ENCODE data around the gene RALGAPA1. TPM values are rescaled to one million over a fixed set of nuclear protein-coding genes. Genes with fewer than 3 reads are reported as not detected.
"Not testable (repeated sequence)": the region's sequence is repeated elsewhere in the genome, so short reads cannot be mapped to it uniquely, and the experiment has no call there.

The RALGAPA1 gene
- total RNA-seq, 1 donor, result 80.0 TPM

GRCh38 chr14:35826952-35827416 lies 17.9 kb upstream of the RALGAPA1 start:
- Histone ChIP-seq H3K4me1 (ENCODE audit: insufficient read depth, low read length) (peaks cover 4% of the 10 kb centered on the region), H3K9me3 (ENCODE audit: low read depth, low read length) (no peaks in the 10 kb centered on the region), H3K27me3 (ENCODE audit: insufficient read depth, low read length) (no peaks in the 10 kb centered on the region), H3K4me3 (ENCODE audit: low read length) (peak overlapping the region; percentile 98)

- H3K4me1 ChIP-seq (ENCODE audit: insufficient read depth, low read length), result peaks cover 4% of the 10 kb centered on the region
- peak within 1 kb of the TSS; percentile 98 for H3K4me3 ChIP-seq (ENCODE audit: low read length)
- no peaks in the 10 kb centered on the region for H3K9me3 ChIP-seq (ENCODE audit: low read depth, low read length)
These were observed 17.3 kb upstream of the RALGAPA1 start, which contains the start of gene BRMS1L for GRCh38 chr14:35826218-35826951. Gene BRMS1L (plus strand): TSS chr14:35826338. CDS start chr14:35826517, 179 bp downstream.

GRCh38 chr14:35825968-35826217 lies 16.8 kb upstream of the RALGAPA1 start:
- H3K27me3 ChIP-seq (ENCODE audit: insufficient read depth, low read length), result no peaks in the 10 kb centered on the region
- H3K4me1 ChIP-seq (ENCODE audit: insufficient read depth, low read length), result peaks cover 4% of the 10 kb centered on the region
- H3K4me3 ChIP-seq (ENCODE audit: low read length), result peak overlapping the region; percentile 98
- H3K9me3 ChIP-seq (ENCODE audit: low read depth, low read length), result no peaks in the 10 kb centered on the region

More at GRCh38 chr14:35826218-35826951, 17.3 kb upstream of the RALGAPA1 start, which contains the start of gene BRMS1L:
- H3K27me3 ChIP-seq (ENCODE audit: insufficient read depth, low read length), result no peaks in the 10 kb centered on the region

- not testable (repeated sequence) for H3K4me1 ChIP-seq (ENCODE audit: insufficient read depth, low read length); H3K27me3 ChIP-seq (ENCODE audit: insufficient read depth, low read length)
These were observed 15.5 kb upstream of the RALGAPA1 start for GRCh38 chr14:35824446-35825165.

GRCh38 chr14:35822501-35822900 lies 13.4 kb upstream of the RALGAPA1 start:
- no peak overlapping the region for H3K4me3 ChIP-seq (ENCODE audit: low read length)
- H3K27me3 ChIP-seq (ENCODE audit: insufficient read depth, low read length), result no peaks in the 10 kb centered on the region
- peaks cover 4% of the 10 kb centered on the region for H3K4me1 ChIP-seq (ENCODE audit: insufficient read depth, low read length)
- no peaks in the 10 kb centered on the region for H3K9me3 ChIP-seq (ENCODE audit: low read depth, low read length)

More at GRCh38 chr14:35824446-35825165, 15.5 kb upstream of the RALGAPA1 start:
- H3K9me3 ChIP-seq (ENCODE audit: low read depth, low read length); H3K4me3 ChIP-seq (ENCODE audit: low read length): not testable (repeated sequence)

- Histone ChIP-seq H3K4me3 (ENCODE audit: low read length) (no peak overlapping the region), H3K4me1 (ENCODE audit: insufficient read depth, low read length) (peaks cover under 1% of the 10 kb centered on the region), H3K9me3 (ENCODE audit: low read depth, low read length) (no peaks in the 10 kb centered on the region), H3K27me3 (ENCODE audit: insufficient read depth, low read length) (no peaks in the 10 kb centered on the region)
These were observed 12.7 kb upstream of the RALGAPA1 start for GRCh38 chr14:35821564-35822411.

GRCh38 chr14:35819591-35820540 lies 10.8 kb upstream of the RALGAPA1 start:
- no peaks in the 10 kb centered on the region for H3K9me3 ChIP-seq (ENCODE audit: low read depth, low read length)
- H3K4me3 ChIP-seq (ENCODE audit: low read length), result no peak overlapping the region
- H3K27me3 ChIP-seq (ENCODE audit: insufficient read depth, low read length), result no peaks in the 10 kb centered on the region
- no peaks in the 10 kb centered on the region for H3K4me1 ChIP-seq (ENCODE audit: insufficient read depth, low read length)

- no peaks in the 10 kb centered on the region for H3K4me1 ChIP-seq (ENCODE audit: insufficient read depth, low read length)
- H3K9me3 ChIP-seq (ENCODE audit: low read depth, low read length), result no peaks in the 10 kb centered on the region
- H3K27me3 ChIP-seq (ENCODE audit: insufficient read depth, low read length), result no peaks in the 10 kb centered on the region
- H3K4me3 ChIP-seq (ENCODE audit: low read length), result no peak overlapping the region
These were observed 9.4 kb upstream of the RALGAPA1 start for GRCh38 chr14:35818346-35819115.

- no peaks in the 10 kb centered on the region for H3K27me3 ChIP-seq (ENCODE audit: insufficient read depth, low read length)
- H3K9me3 ChIP-seq (ENCODE audit: low read depth, low read length), result no peaks in the 10 kb centered on the region
- H3K4me1 ChIP-seq (ENCODE audit: insufficient read depth, low read length), result no peaks in the 10 kb centered on the region
- no peak overlapping the region for H3K4me3 ChIP-seq (ENCODE audit: low read length)
These were observed 5.4 kb upstream of the RALGAPA1 start for GRCh38 chr14:35814371-35815005.

GRCh38 chr14:35810963-35811362 lies 1.9 kb upstream of the RALGAPA1 start:
- Histone ChIP-seq H3K4me1 (ENCODE audit: insufficient read depth, low read length) (peaks cover 16% of the 10 kb centered on the region), H3K9me3 (ENCODE audit: low read depth, low read length) (no peaks in the 10 kb centered on the region), H3K4me3 (ENCODE audit: low read length) (no peak overlapping the region), H3K27me3 (ENCODE audit: insufficient read depth, low read length) (no peaks in the 10 kb centered on the region)

- Histone ChIP-seq H3K4me1 (ENCODE audit: insufficient read depth, low read length) (peaks cover 16% of the 10 kb centered on the region), H3K4me3 (ENCODE audit: low read length) (no peak overlapping the region), H3K9me3 (ENCODE audit: low read depth, low read length) (no peaks in the 10 kb centered on the region), H3K27me3 (ENCODE audit: insufficient read depth, low read length) (no peaks in the 10 kb centered on the region)
These were observed 502 bp upstream of the RALGAPA1 start for GRCh38 chr14:35809597-35809996.

GRCh38 chr14:35808076-35808637 lies 938 bp downstream of the RALGAPA1 start:
- Histone ChIP-seq H3K4me1 (ENCODE audit: insufficient read depth, low read length) (peaks cover 16% of the 10 kb centered on the region), H3K27me3 (ENCODE audit: insufficient read depth, low read length) (no peaks in the 10 kb centered on the region), H3K9me3 (ENCODE audit: low read depth, low read length) (no peaks in the 10 kb centered on the region), H3K4me3 (ENCODE audit: low read length) (peak overlapping the region; percentile 65)
